ENCODE measurements around the gene SYNCRIP. TPM values are rescaled to one million over a fixed set of nuclear protein-coding genes. Genes with fewer than 3 reads are reported as not detected.

Gene SYNCRIP
- total and polyA plus RNA-seq, 2 of the 13 experiments (the other 11 are each of a cell fraction or from before 2014, with no cell fraction given), result 8.1 to 112 TPM

DNA sequence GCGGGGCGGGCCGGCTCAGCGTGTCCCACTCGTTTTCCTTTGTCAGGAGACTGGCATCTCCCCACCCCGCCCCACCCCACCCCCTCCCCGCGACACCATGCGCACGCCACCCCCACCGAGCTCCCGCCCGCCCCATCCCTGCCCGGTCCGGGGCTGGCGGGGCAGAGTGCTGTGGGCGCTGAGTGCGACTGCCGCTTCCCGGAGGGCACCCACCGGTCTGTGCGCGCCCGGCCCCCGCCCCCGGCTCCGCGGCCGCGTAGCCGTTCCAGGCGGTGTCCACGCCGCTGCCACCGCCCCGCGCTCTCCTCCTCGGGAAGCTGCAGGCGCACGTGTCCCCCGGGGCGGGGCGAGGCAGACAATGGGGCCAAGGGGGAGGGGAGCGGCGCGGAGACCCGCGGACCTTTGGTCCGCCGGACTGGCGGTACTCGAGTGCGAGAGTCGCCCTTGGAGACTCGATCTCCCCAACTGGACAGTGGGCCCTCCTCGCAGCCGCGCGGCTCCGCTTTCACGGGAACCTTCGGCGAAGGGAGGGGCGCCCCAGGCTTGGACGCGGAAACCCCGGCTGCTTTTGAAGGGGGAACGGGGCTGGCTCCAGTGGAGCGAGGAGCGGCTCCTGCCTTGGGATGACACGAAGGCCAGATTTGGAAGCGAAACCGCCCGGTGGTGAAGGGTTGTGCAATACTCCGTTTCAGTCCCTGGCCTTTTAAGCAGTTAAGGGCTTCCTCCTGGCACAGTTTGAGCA lies 1.0 kb upstream of the SYNCRIP start:
- ATAC-seq (peak; percentile 80), DNase-seq (ENCODE audit: low spot score) (peak; percentile 85), FAIRE-seq (peak; percentile 93)
- Histone ChIP-seq H3K79me2 (ENCODE audit: insufficient read depth, low read length) (peaks cover 41% of the 10 kb centered on the region), H3K4me3 (replicated peaks in 1 of 3; ENCODE audit: insufficient read depth in 1 of 3, low read depth in 2 of 3, low read length in 3 of 3) (peak overlapping the region; percentile 58 to 78 (median 73)), H4K20me1 (ENCODE audit: insufficient read depth, low read length) (peaks cover 34% of the 10 kb centered on the region), H3K9ac (ENCODE audit: insufficient read depth, low read depth, low read length) (peak overlapping the region; percentile 88), H3K4me2 (ENCODE audit: low read depth, low read length) (peak overlapping the region; percentile 87), H3K4me1 (ENCODE audit: insufficient read depth, low read length) (peaks cover 30% of the 10 kb centered on the region), H3K9me3 (ENCODE audit: low read length) (no peaks in the 10 kb centered on the region), H2AFZ (ENCODE audit: low read length) (no peak overlapping the region), H3K27me3 (ENCODE audit: control insufficient read depth in 1 of 2, insufficient read depth in 2 of 2, low read length in 2 of 2) (no peaks in the 10 kb centered on the region; a peak in 1 of 5 replicates), H3K27ac (ENCODE audit: extremely low read length, insufficient read depth, low read length) (peak overlapping the region; percentile 97), H3K36me3 (replicated peaks in 1 of 2; ENCODE audit: control insufficient read depth in 1 of 2, insufficient read depth in 2 of 2, low read length in 2 of 2) (peaks cover 4 to 16% of the 10 kb centered on the region in 2 experiments; a peak in 4 of 5 replicates)
- 0% methylated on average over 7 of the region's 75 CpGs for WGBS (ENCODE audit: low lambda C conversion rate)
- in situ Hi-C loops (cut with HindIII; ENCODE audit: extremely low pct_ligation_motif_present, low pct_unique_long_range_greater_than_20kb), result loop anchor here (5.0 kb wide), 1 partner anchor 34 kb away; no protein-coding TSS in a partner anchor
- intact Hi-C loops (cut with micrococcal nuclease; ENCODE audit: unreplicated experiment), result loop anchor here (1.0 to 2.0 kb wide), 2 partner anchors 35 to 51 kb away; partner anchors contain the start of gene SNX14
- POLR2A ChIA-PET, result interaction anchor here (0.5 to 5.1 kb wide), 22 partner anchors 8 to 240 kb away, joined by 3 to 245 read pairs (median 5); partner anchors contain the start of gene SNX14
- BruUV-seq (replicated peaks), result no TSS peak
- CTCF ChIA-PET (ENCODE audit: low intra/inter-chr PET ratio, low total read pairs), result no interaction called here
- TF ChIP-seq ZNF547 (CRISPR knock-in tag; IDR thresholded peaks at IDR 0.05), result peak; percentile 89
- no peak for TF ChIP-seq ZNF17 (CRISPR knock-in tag; IDR thresholded peaks at IDR 0.05)
- TF ChIP-seq, protein P1, sequence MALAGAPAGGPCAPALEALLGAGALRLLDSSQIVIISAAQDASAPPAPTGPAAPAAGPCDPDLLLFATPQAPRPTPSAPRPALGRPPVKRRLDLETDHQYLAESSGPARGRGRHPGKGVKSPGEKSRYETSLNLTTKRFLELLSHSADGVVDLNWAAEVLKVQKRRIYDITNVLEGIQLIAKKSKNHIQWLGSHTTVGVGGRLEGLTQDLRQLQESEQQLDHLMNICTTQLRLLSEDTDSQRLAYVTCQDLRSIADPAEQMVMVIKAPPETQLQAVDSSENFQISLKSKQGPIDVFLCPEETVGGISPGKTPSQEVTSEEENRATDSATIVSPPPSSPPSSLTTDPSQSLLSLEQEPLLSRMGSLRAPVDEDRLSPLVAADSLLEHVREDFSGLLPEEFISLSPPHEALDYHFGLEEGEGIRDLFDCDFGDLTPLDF (CRISPR knock-in tag; IDR thresholded peaks at IDR 0.05), result no peak
- no peak for TF ChIP-seq TRIM24 (CRISPR knock-in tag; IDR thresholded peaks at IDR 0.05)
- no peak for TF ChIP-seq ZNF326 (CRISPR knock-in tag; IDR thresholded peaks at IDR 0.05; ENCODE audit: borderline replicate concordance)
- no peak for TF ChIP-seq ZNF460 (CRISPR knock-in tag; IDR thresholded peaks at IDR 0.05; ENCODE audit: borderline replicate concordance)
- TF ChIP-seq, protein P2, sequence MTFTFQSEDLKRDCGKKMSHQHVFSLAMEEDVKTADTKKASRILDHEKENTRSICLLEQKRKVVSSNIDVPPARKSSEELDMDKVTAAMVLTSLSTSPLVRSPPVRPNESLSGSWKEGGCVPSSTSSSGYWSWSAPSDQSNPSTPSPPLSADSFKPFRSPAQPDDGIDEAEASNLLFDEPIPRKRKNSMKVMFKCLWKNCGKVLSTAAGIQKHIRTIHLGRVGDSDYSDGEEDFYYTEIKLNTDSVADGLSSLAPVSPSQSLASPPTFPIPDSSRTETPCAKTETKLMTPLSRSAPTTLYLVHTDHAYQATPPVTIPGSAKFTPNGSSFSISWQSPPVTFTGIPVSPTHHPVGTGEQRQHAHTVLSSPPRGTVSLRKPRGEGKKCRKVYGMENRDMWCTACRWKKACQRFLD (CRISPR knock-in tag; IDR thresholded peaks at IDR 0.05; ENCODE audit: borderline replicate concordance), result no peak
- TF ChIP-seq ZSCAN22 (CRISPR knock-in tag; IDR thresholded peaks at IDR 0.05), result no peak
- 0 out of 2 replicates have a peak, but pooled peaks have one; percentile 86 for TF ChIP-seq HOXA7 (CRISPR knock-in tag; IDR thresholded peaks at IDR 0.05)
- TF ChIP-seq ZNF317 (CRISPR knock-in tag; IDR thresholded peaks at IDR 0.05), result peak; percentile 81
- TF ChIP-seq NFATC3 (CRISPR knock-in tag; IDR thresholded peaks at IDR 0.05), result 0 out of 2 replicates have a peak, but pooled peaks have one; percentile 45
- TF ChIP-seq ZNF20 (CRISPR knock-in tag; IDR thresholded peaks at IDR 0.05), result 0 out of 2 replicates have a peak, but pooled peaks have one; percentile 38
- no peak for TF ChIP-seq HHEX (CRISPR knock-in tag; IDR thresholded peaks at IDR 0.05)
- no peak for TF ChIP-seq NFIC (IDR thresholded peaks at IDR 0.05; ENCODE audit: low read length)
- TF ChIP-seq, protein P3, sequence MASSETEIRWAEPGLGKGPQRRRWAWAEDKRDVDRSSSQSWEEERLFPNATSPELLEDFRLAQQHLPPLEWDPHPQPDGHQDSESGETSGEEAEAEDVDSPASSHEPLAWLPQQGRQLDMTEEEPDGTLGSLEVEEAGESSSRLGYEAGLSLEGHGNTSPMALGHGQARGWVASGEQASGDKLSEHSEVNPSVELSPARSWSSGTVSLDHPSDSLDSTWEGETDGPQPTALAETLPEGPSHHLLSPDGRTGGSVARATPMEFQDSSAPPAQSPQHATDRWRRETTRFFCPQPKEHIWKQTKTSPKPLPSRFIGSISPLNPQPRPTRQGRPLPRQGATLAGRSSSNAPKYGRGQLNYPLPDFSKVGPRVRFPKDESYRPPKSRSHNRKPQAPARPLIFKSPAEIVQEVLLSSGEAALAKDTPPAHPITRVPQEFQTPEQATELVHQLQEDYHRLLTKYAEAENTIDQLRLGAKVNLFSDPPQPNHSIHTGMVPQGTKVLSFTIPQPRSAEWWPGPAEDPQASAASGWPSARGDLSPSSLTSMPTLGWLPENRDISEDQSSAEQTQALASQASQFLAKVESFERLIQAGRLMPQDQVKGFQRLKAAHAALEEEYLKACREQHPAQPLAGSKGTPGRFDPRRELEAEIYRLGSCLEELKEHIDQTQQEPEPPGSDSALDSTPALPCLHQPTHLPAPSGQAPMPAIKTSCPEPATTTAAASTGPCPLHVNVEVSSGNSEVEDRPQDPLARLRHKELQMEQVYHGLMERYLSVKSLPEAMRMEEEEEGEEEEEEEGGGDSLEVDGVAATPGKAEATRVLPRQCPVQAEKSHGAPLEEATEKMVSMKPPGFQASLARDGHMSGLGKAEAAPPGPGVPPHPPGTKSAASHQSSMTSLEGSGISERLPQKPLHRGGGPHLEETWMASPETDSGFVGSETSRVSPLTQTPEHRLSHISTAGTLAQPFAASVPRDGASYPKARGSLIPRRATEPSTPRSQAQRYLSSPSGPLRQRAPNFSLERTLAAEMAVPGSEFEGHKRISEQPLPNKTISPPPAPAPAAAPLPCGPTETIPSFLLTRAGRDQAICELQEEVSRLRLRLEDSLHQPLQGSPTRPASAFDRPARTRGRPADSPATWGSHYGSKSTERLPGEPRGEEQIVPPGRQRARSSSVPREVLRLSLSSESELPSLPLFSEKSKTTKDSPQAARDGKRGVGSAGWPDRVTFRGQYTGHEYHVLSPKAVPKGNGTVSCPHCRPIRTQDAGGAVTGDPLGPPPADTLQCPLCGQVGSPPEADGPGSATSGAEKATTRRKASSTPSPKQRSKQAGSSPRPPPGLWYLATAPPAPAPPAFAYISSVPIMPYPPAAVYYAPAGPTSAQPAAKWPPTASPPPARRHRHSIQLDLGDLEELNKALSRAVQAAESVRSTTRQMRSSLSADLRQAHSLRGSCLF (CRISPR knock-in tag; IDR thresholded peaks at IDR 0.05; ENCODE audit: borderline replicate concordance), result 0 out of 2 replicates have a peak, but pooled peaks have one; percentile 39
- TF ChIP-seq ZC3H13 (CRISPR knock-in tag; IDR thresholded peaks at IDR 0.05), result peak; percentile 80; the same call in 1 of the 2 replicates
- peak; percentile 73; the same call in 1 of the 2 replicates for TF ChIP-seq EEA1 (CRISPR knock-in tag; IDR thresholded peaks at IDR 0.05; ENCODE audit: borderline replicate concordance)

All from HepG2 (cell line).